HG02763 (cell line): ENCODE data around the gene BAD.

Source experiments
- ATAC-seq: cut with Tn5 transposase; IDR thresholded peaks from one replicate; pipeline ENCODE4 v1.9.1; 2021; ENCODE audit warnings: mild to moderate bottlenecking, moderate library complexity; ENCODE audit not compliant: unreplicated experiment

BAD gene

DNA sequence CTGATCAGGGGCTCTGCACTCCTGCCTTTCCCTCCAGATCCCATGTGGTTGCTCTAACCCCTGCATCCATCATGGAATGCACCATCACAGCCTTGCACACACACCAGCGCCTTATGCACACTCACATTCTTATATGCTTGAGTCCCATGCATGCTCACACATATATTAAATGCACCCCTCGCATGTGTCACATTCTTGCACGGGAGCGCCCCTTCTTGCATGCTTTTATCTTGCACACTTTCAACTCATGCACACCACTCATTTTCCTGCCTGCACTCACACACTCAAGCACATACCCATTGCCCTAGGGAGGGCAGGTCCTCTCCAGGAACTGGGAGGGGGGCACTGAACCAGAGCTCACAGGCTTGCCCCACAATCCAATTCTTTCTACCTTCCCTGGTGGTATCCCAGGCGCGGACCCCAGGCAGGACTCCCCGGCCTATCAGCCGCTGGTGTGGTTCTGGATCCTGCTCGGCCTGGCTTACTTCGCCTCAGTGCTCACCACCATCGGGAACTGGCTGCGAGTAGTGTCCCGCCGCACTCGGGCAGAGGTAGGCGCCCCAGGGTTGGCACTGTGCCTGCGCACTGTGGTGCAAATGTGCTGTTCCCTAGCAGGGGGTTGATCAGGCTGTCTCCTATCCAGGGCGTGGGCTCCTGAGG, 13.4 kb upstream of the BAD start:
- ATAC-seq = no peak

DNA sequence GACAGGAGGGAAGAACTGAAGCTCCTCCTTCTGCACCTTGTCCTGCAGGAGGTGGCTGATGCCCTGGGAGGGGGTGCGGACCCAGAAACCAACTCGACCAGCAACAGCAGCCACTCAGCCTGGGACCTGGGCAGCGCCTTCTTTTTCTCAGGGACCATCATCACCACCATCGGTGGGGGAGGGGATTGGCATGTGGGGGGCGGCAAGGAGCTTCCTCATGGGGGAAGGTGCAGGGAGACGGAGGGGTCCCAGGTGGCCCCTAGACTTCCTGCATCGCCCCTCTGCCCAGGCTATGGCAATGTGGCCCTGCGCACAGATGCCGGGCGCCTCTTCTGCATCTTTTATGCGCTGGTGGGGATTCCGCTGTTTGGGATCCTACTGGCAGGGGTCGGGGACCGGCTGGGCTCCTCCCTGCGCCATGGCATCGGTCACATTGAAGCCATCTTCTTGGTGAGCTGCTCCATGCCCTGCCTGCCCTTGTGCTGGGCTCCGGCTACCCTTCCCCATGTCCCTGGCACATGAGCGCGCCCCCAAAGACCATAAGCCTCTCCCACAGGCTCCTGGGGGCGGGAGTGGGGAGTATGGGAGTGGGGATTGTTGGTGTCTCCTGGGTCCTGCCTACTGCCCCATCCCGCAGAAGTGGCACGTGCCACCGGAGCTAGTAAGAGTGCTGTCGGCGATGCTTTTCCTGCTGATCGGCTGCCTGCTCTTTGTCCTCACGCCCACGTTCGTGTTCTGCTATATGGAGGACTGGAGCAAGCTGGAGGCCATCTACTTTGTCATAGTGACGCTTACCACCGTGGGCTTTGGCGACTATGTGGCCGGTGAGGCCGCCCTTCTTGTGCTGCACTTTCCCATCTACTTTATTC, 12.6 kb upstream of the BAD start:
- ATAC-seq = no peak

DNA sequence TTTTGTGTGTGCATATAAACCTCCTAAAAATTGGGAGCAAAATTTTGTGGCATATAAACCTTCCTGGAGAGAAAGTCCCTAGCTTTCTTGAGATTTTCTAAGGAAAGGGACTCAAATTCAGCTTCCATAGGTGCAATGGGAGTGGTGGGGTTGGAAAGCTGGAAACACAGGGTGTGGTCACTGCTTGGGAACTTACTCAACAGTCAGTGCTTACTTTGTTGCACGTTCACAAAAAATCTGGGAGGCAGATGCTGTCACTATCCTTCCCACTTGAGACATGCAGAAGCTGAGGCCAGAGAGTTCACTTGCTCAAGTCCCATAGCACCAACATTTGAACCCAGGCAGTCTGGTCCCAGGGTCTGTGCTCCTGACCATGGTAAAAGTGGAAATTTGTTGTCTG, 11.8 kb upstream of the BAD start:
- ATAC-seq = no peak

DNA sequence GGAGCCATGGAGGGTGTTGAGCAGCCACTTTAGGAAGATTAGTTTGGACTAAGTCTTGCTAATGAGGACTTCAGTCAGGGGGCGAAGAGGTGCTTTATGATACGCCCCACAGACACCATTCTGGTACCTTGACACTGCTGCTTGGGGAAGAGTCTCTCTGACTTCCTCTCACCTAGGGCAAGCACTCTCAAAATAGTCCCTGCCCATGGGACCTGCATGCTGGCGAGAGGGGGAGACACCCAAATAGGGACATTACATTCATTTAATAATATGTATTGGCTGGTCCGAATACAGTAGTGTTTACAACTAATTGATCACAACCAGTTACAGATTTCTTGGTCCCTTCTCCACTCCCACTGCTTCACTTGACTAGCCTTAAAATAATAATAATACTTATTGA, 11.3 kb upstream of the BAD start:
- ATAC-seq = no peak

DNA sequence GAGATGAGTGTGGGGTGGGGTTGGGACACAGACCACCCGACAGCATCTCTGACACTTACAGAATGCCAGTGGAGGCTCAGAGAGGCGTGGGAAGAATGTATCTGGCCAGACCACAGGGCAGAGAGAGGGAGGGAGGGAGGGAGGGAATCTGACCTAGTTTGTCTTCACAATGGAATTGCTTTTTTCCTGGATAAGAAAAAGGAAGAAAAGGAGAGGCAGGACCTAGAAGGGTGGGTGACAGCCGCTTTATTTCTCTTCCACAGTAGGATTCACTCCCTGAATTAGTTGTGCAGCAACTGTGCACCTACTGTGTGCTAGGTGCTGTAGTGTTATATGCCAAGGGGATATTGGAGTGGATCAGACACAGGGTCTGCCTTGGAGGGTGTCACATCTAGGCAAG, 10.3 kb upstream of the BAD start:
- ATAC-seq = no peak

DNA sequence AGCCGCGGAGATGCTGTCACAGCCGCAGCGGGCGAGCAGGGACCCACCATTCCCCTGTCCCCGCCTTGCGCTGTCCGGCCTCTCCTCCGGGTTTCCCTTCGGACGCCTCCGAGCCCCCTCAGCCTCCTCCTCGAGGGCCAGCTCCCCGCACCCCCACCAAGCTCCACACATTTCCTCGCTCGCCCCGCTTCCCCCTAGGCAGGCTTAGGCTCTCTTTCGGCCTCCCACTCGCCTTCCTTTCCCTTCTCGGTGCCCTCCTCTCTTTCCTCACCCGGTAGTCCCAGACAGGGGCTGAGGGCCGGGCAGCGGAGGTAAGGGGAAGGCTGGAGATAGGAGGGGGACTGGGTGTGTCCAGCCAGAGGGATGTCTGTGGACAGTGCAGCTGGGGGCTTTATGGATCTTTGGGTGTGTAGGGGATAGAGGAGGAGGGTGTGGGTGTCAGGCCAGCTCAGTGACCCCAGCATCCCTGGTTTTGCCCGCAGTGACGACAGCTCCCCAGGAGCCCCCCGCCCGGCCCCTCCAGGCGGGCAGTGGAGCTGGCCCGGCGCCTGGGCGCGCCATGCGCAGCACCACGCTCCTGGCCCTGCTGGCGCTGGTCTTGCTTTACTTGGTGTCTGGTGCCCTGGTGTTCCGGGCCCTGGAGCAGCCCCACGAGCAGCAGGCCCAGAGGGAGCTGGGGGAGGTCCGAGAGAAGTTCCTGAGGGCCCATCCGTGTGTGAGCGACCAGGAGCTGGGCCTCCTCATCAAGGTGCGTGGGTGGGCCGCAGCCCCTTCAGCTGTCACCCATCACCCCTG, 8.2 kb upstream of the BAD start:
- no peak for ATAC-seq

DNA sequence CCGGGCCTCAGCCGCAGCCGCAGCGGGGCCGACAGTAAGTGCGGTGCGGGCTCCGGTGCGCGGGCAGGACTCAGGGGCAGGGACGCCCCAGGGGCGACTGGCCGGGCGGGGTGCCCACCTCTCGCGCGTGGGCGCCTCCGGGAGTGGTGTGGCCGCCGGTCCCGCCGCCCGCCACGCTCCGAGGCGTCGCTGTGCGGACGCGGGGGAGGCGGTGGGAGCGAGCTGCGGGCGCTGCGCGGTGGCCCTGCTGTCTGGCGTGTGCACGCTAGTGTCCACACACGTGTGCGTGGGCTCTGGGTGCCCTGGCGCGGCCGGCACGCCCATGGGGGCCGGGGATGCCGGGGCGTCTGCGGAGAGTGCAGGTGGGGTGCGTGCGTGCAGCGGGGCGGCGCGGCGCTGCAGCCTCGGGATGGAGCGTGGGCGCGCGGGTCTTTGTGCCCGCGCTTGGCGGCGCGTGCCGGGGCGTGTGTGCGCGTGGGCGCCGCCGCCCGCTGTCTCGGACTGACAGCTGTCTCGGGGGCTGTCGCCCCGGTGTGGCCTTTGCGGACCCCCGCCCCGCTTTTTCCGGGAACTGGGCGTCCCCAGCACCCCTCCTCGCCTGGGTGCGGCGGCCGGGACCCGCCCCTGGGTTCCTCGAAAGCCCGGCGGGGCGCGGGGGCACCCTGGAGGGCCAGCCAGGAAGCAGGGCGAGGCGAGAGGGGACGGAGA, 7.4 kb upstream of the BAD start:
- no peak for ATAC-seq

DNA sequence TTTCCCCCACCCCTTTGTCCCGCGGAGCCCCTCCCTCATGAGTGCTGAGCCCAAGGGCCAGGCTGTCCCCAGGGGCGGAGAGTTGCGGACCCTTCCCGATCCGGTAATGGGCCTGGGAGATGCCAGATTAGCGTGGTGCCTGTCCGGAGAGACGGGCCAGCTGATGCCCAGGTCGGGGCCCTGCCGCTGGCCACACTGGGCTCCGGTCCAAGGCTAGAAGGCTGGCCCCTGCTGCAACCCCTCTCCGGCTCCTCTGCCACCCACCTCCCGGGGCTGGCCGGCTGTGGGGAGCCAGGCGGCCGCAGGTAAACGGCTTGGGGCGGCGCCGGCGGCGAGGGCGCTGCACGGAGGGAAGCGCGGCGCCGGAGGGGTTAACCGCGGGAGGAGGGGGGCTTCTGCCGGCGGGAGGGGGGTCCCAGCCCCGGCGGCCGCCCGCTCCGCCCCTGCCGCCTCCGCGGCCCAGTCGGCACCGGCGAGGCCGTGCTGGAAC, 6.8 kb upstream of the BAD start, which contains the start of gene KCNK4:
Gene KCNK4 (plus strand): TSS at position 41 of the 490 bp plus-strand sequence. CDS start 1,717 bp downstream, outside the sequence.
- ATAC-seq = no peak

DNA sequence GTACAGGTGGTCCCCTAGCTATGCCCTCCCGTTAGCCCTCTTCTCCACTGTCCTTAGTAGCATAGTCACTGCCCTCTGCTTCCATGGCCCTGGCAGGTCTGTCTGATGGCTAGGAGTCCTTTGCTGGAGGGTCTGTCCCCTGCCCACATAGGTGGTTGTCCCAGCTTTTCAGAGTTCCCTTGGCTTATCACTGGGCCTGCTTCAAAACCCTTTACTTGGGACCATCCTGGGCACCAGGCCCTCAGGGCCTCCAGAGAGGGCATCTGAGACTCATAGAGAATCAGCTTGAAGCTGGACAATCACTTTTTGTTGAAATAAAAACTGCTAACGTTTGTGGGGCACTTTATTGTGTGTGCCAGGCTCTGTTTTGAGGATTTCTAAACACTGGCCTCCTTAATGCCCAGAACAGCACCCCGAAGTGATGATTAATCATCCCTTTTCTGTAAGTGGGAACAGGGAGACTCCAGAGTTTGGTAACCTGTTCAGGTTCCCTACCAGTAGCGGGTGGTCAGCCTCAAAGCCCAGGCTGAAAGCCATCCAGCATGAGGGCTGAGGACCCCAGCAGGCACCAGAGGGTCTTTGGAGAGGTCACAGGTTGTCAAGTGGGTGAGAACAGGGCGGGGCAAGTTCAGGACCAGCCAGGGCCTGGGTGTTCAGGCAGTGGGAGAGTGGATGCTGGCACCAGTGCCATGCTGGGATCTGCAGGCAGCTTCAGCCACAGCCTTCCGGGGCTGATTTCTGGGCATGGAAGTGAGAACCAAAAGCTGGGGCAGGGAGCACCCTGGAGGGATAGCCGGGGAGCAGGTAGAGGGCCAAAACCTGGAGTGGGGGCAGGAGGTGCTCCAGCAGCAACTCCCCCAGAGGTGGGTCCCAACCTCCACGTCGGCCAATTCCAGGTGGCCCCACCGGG, 6.1 kb upstream of the BAD start:
- ATAC-seq = no peak

DNA sequence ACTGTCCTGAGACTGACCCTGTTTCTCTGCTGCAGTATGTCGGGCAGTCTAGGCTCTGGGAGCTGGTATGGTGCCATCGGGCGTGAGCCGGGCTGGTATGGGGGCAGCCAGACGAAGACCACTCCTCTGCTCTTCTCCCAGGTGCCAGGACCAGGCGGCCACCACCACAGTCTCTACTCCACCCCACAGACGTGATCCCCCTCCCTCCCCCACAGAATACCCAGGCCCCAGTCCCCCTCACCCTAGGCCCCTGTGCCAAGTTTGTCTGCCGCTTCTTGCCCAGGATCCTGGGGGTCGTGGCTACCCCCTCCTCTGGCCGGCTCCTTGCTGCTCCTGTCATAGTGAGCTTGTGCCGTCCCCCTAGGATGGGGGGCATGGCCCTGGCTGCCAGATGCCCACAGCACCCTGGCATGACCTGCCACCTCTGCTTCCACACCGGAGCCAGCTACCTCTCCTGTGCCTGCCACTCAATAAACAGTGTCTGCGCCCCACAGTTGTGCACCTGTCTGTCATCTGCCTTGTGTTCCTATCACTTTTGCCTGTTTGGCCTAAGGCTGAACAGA, 4.6 kb upstream of the BAD start:
- ATAC-seq = no peak

DNA sequence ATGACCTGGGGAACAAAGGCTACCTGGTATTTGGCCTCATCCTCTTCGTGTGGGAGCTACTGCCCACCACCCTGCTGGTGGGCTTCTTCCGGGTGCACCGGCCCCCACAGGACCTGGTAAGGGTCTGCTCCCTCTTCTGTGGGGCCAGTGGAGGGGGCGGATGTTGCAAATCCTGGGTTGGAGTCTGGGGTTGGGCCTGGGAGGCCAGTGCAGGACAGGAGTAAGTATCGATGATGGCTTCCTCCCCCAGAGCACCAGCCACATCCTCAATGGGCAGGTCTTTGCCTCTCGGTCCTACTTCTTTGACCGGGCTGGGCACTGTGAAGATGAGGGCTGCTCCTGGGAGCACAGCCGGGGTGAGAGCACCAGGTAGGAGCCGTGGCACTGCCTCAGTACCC, 3.9 kb upstream of the BAD start:
- no peak for ATAC-seq

DNA sequence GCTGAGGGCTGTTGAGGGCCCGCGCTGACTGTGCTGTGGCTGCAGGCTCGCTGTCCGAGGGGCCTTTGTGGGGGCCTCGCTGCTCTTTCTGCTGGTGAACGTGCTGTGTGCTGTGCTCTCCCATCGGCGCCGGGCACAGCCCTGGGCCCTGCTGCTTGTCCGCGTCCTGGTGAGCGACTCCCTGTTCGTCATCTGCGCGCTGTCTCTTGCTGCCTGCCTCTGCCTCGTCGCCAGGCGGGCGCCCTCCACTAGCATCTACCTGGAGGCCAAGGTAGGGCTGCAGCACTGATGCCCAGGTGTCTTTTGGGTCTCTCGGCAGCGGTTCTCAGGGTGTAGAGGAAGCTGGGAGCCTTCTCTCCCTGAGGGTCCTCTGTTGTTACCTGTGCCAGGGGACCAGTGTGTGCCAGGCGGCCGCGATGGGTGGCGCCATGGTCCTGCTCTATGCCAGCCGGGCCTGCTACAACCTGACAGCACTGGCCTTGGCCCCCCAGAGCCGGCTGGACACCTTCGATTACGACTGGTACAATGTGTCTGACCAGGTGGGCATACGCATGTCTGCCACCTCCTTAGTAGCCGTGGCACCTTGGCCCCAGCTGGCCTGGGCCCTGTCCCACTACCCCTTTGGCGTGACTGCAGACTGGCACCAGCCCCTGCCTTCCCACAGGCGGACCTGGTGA, 3.3 kb upstream of the BAD start:
- ATAC-seq = no peak

DNA sequence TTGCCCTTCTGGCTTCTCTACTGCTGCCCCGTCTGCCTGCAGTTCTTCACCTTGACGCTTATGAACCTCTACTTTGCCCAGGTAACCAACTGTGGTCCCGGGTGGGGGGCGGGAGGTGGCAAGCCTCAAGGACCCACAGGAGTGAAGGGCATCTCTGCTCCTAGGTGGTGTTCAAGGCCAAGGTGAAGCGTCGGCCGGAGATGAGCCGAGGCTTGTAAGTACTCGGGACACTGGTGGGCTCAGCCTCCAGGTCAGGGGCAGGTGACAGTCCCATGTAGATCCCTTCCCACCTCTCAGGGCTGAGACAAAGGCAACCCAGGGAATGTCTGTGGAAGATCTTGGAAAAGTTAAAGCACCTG, 2.3 kb upstream of the BAD start:
- ATAC-seq = no peak

DNA sequence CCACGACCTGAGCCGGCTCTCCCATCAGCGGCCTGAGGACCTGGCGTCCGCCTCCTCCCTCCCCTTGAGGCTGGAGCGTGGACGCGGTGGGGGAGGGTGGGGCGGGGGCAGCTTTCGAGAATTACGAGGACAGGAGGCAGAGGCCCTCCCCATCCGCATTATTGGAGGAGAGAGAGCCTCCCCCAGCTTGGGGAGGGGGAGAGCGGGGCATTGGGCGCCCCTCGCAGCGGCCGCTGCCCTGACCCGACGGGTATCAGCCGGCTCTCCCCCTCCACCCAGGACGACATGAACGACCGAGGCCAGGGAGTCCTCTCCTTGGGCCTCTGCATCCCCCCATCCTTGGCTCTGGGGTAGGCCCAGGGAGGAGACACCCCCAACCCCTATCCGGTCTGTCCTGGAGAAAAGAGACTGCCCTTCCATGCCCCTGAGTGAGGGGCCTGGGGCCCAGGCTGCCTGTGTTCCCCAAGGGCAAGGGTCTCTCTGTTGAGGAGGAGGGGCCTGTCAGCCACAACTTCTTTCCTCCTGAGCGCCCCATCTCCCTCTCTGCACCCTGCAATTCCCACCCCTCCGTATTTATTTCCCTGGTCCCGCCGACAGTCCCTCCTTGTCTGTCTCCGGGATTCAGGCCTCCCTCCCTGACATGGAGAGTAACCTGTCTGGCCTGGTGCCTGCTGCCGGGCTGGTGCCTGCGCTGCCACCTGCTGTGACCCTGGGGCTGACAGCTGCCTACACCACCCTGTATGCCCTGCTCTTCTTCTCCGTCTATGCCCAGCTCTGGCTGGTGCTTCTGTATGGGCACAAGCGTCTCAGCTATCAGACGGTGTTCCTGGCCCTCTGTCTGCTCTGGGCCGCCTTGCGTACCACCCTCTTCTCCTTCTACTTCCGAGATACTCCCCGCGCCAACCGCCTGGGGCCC, 1.7 kb upstream of the BAD start:
- no peak for ATAC-seq

DNA sequence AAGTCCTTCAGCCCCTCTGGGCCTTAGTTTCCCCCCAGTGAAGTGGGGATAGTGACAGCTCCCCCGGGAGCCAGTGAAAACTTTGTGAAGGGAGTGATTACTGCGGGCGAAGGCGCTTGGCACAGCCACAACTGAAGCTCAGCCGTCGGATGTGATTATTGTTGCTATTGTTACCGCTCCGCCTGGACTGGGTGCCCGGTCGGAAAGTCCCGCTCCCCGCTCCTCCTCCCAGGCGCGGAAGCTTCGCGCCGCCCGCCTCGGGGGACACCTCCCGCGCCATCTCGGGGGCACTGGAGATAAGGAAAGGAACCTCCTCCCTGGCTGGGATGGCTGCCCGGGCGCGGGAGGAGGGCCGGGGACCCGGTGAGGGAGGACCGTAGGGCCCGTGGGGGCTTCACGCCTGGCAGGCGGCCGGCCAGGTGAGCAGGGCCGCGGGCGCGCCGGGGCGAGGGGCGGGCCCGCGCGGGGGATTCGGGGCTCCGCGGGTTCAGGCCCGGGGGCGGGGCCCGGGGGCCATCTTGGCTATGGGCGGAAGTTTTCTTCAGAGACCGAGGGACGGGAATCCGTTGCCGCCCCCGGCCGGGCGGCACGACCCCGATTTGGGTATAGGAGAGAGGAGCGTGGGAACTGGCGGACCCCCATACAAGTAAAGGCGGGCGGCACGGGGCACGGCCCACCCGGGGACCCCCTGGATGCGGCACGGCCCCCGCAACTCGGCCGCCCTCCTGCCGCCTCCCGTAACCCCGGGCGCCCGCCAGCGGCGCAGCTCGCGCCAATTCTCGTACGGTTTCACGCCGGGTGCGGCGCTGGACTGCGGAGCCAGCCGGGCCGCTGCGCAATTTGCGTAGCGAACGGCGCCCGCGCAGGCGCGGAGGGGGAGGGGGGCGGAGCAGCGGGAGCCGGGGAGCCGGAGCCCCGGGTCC, 758 bp upstream of the BAD start, which contains the start of gene GPR137:
Gene GPR137 (plus strand): TSS at position 887 of the 923 bp plus-strand sequence. CDS start 677 bp downstream, outside the sequence.
- ATAC-seq = peak; percentile 59

DNA sequence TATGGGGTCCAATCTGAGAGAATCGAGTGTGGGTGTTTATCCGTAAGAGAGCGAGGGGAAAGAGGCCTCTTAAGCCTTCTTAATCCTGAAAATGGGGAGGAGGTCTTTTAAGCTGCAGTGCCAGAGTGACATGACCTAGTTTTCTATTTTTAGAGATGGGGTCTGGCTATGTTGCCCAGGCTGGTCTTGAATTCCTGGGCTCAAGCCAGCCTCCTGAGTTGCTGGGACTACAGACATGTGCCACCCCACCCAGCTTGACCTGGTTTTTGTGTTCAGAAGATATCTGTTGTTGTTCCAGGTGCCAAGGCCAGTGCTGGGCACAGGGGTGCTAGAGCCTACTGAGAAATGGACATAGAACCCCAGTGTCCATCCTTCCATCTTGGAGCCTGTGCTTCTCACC, 1.4 kb downstream of the BAD start:
- ATAC-seq = no peak
